ENCODE results near the gene FIGN. TPM values are rescaled to one million over a fixed set of nuclear protein-coding genes. Genes with fewer than 3 reads are reported as not detected.

The FIGN gene
- total and polyA plus RNA-seq, 10 of the 15 experiments (the other 5 are each of a cell fraction or from before 2014, with no cell fraction given), result under 0.01 to 0.01 TPM; not detected in 8

DNA sequence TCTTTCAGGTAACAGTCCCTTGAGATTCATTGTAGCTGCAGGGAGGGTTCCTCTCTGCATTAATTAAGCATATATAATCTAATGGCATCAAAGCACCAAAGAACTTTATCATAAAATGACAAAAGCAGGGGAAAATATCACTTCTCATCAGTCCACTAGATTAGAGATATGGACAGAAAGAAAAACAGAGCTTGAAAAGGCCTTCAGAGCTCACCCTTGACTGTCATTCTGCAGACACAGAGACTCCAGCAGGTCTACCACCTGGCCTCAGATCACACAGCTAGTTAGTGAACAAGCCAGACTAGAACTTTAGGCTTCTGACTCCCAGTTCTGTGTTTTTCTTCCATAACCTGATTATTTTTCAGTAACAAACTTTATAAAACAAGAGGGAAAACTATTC lies 88.5 kb downstream of the FIGN start:
- H4K20me1 ChIP-seq (ENCODE audit: control insufficient read depth, insufficient read depth), result no peaks in the 10 kb centered on the region
- no TSS peak for BruUV-seq (replicated peaks)
- RAD21 ChIA-PET (ENCODE audit: unreplicated experiment), result no interaction called here
- H3K36me3 ChIP-seq (ENCODE audit: control insufficient read depth in 2 of 2, insufficient read depth in 2 of 2, low read length in 1 of 2), result no peaks in the 10 kb centered on the region
- no peaks in the 10 kb centered on the region for H3K4me1 ChIP-seq (ENCODE audit: control insufficient read depth, insufficient read depth, low read length)
- ATAC-seq, result no peak
- CTCF ChIA-PET, result interaction anchor here (0.6 to 0.7 kb wide), 2 partner anchors 14 to 369 kb away, joined by 3 read pairs; no protein-coding TSS in a partner anchor
- no peak for DNase-seq (ENCODE audit: low read depth, low spot score)
- no peaks in the 10 kb centered on the region for H3K79me2 ChIP-seq (ENCODE audit: control insufficient read depth, insufficient read depth, low read length)
- H3K27me3 ChIP-seq (replicated peaks in 1 of 2; ENCODE audit: control insufficient read depth in 2 of 2, insufficient read depth in 2 of 2, low read length in 1 of 2), result no peaks in the 10 kb centered on the region
- POLR2A ChIA-PET, result no interaction called here
- no peak for TF ChIP-seq ZBTB11 (CRISPR knock-in tag; IDR thresholded peaks at IDR 0.05)
- no peak for TF ChIP-seq CHD1 (IDR thresholded peaks at IDR 0.05; ENCODE audit: low read depth, low read length)
- no peak for TF ChIP-seq BACH1 (IDR thresholded peaks at IDR 0.05; ENCODE audit: borderline replicate concordance)
- no peak for TF ChIP-seq BMI1 (IDR thresholded peaks at IDR 0.05; ENCODE audit: borderline replicate concordance)
- TF ChIP-seq HCFC1 (IDR thresholded peaks at IDR 0.05; ENCODE audit: low read length), result no peak
- intact Hi-C loops (cut with micrococcal nuclease; ENCODE audit: unreplicated experiment) (no loop called here), in situ Hi-C loops (cut with MboI) (no loop called here)
- no peak overlapping the region for H3K27ac ChIP-seq (ENCODE audit: control insufficient read depth, insufficient read depth)
- no peak overlapping the region for H3K9ac ChIP-seq (ENCODE audit: control insufficient read depth, insufficient read depth, low read length)
- H3K4me2 ChIP-seq (ENCODE audit: control insufficient read depth, insufficient read depth), result no peak overlapping the region
- no peak overlapping the region for H2AFZ ChIP-seq (ENCODE audit: control insufficient read depth, low read depth, low read length)
- SMC1A ChIA-PET (ENCODE audit: uncharacterized antibody, unreplicated experiment), result interaction anchor here (0.8 kb wide), 1 partner anchor 9 kb away, joined by 4 read pairs; no protein-coding TSS in a partner anchor
- H3K9me3 ChIP-seq (replicated peaks; ENCODE audit: control insufficient read depth, insufficient read depth, low read length), result no peaks in the 10 kb centered on the region
- no peak for FAIRE-seq
- H3K4me3 ChIP-seq, result no peak overlapping the region
